Effector memory CD4-positive, alpha-beta T cell (primary cell): Measurements from ENCODE around the gene ZDHHC19.

Experiments
- DNase-seq, 3 donors: peaks; one replicate each; pipeline ENCODE4 v3.0.0-alpha.2; 2020
- H3K27ac ChIP-seq: 2 replicates; pipeline ENCODE4 v1.7.0; 2013; ENCODE audit warnings: mild to moderate bottlenecking, low read length, moderate library complexity; ENCODE audit not compliant: insufficient read depth, poor library complexity, severe bottlenecking
- H3K27me3 ChIP-seq: replicated peaks from 2 replicates; pipeline ENCODE4 v1.7.0; 2013; ENCODE audit warnings: mild to moderate bottlenecking, low read length; ENCODE audit not compliant: insufficient read depth, control insufficient read depth, poor library complexity, severe bottlenecking
- H3K36me3 ChIP-seq: 2 replicates; pipeline ENCODE4 v1.7.0; 2013; ENCODE audit warnings: mild to moderate bottlenecking, low read length, moderate library complexity; ENCODE audit not compliant: control insufficient read depth, insufficient read depth
- H3K4me1 ChIP-seq: 2 replicates; pipeline ENCODE4 v1.7.0; 2013; ENCODE audit warnings: low read length, mild to moderate bottlenecking; ENCODE audit not compliant: control insufficient read depth, insufficient read depth, poor library complexity, severe bottlenecking
- H3K4me3 ChIP-seq: 2 replicates; pipeline ENCODE4 v1.7.0; 2013; ENCODE audit warnings: low read length, low read depth, mild to moderate bottlenecking; ENCODE audit not compliant: insufficient read depth, poor library complexity, severe bottlenecking
- H3K9me3 ChIP-seq: 2 replicates; pipeline ENCODE4 v1.7.0; 2013; ENCODE audit warnings: mild to moderate bottlenecking, low read length, moderate library complexity; ENCODE audit not compliant: control insufficient read depth

Gene ZDHHC19

DNA sequence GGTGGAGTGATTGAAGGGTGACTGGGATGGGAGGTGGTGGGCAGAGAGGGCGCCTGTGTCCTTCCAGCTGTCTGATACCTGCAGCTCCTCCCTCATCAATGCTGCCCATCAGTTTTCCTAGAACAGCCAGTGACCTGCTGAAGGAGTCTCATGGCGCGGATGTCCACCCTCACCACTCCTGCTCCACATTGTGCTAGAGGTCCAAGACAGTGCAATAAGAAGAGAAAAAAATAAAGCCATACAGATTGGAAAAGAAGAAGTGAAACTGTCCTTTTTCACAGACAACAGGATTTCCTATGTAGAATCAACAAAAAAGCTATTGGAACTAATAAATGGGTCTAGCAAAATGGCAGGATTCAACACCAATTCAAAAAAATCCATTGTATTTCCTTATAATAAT lies 7.4 kb downstream of the ZDHHC19 start:
- Histone ChIP-seq H3K36me3 (no peaks in the 10 kb centered on the region), H3K4me3 (no peak overlapping the region), H3K9me3 (no peaks in the 10 kb centered on the region), H3K4me1 (peaks cover 9% of the 10 kb centered on the region), H3K27ac (no peak overlapping the region), H3K27me3 (no peaks in the 10 kb centered on the region)
- DNase-seq: no peak

DNA sequence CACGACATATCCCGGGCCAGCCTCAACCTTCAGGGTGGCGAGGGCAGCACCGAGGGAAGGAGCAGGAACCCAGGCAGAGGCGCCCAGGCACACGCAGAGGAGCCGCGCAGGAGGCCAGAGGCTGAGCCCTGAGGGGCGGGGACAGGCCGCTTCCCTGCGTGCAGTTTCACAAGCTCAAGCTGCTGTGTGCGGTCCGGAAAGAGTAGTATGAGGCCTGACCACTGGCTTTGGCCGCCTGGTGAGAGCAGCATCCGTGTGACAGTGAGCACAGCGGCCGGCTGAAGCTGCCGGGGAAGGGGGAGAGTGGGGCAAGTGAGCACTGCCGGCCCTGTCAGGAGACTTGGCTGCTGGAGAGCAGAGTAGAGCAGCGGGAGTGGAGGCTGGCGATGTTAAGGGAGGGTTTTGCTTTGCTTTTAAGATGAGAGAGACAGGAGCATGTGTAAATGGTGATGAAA lies 8.7 kb downstream of the ZDHHC19 start:
- H3K4me1 ChIP-seq: peaks cover 4% of the 10 kb centered on the region
- no peak overlapping the region for H3K4me3 ChIP-seq

DNA sequence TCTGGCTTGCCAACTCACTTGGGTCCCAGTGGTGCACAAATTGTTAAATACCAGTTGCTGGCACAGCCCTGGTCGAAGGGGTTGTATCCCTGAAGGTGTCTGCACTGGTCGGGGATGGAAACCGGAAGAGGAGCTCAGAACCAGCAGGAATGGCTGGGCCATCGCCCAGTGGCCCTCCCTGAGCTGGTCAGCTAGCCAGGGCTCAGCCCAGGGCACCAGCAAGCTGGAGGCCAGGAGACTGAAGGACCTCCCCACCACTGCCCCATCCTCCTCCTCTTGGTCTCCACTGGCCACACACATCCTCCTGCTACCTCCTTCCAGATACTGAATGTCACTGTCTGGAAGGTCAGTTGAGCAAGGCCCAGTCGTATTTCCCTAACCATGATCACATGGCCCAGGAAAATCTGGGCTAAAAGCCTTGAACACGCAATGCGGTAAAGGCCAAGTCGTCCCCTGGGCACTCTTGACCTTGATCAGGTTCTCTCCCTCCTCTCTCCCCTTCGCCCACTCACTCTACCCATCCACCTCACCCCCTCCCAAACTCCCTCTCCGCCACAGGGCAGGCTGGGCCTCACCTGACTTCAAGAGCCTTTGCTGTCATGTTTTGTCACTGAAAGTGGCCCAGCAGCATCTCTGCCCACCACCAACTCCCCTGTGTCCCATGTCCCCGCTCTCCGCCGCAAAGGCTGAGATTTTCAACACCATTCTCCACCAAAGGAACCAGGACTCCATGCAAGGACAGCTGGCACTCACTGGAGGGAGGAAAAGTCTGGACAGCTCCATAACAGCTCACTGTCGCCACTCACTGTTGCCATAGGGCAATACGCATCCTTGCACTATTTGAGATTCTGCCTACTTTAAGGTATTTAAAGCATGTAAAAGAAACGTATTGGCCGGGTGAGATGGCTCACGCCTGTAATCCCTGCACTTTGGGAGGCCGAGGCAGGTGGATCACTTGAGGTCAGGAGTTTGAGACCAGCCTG lies 12.1 kb downstream of the ZDHHC19 start:
- H3K4me3 ChIP-seq: no peak overlapping the region
- H3K27ac ChIP-seq: no peak overlapping the region
- H3K4me1 ChIP-seq: peaks cover 9% of the 10 kb centered on the region

More for the DNA sequence above, 8.7 kb downstream of the ZDHHC19 start:
- no peak for DNase-seq
- no peaks in the 10 kb centered on the region for H3K9me3 ChIP-seq
- H3K27ac ChIP-seq: no peak overlapping the region
- no peaks in the 10 kb centered on the region for H3K36me3 ChIP-seq
- no peaks in the 10 kb centered on the region for H3K27me3 ChIP-seq

DNA sequence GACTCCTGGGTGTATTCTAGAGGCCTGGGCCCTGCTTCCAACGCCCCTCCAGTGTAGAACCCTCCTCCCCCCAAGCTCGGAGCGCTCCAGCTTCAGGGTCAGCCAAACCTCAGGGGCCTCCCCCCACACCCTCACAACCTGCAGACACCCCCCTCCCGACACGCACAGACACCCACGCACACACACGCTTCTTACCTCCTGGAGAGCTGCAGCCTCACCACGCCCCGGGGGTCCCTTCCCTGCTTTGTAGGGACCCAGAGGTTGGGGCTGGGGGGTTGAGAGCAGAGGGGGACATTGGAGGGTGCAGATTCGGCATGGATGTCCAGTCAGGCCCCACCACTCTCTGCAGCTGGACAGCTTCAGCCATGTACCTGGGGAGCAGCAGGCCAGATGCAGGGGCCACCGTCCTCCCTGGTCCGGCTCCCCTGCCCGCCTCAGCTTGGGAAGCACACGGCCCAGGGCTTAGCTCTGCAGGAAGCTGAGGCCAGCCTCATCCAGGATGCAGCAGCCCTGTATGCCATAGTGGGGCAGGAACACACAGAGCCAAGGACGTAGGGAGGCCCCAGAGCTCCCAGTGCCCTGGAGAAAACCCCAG lies 13.0 kb downstream of the ZDHHC19 start:
- H3K4me1 ChIP-seq: peaks cover 9% of the 10 kb centered on the region
- H3K27me3 ChIP-seq: no peaks in the 10 kb centered on the region
- no peak overlapping the region for H3K27ac ChIP-seq
- H3K4me3 ChIP-seq: no peak overlapping the region
- no peak for DNase-seq
- H3K36me3 ChIP-seq: no peaks in the 10 kb centered on the region
- no peaks in the 10 kb centered on the region for H3K9me3 ChIP-seq

More for the DNA sequence above, 12.1 kb downstream of the ZDHHC19 start:
- Histone ChIP-seq H3K9me3 (no peaks in the 10 kb centered on the region), H3K27me3 (no peaks in the 10 kb centered on the region), H3K36me3 (no peaks in the 10 kb centered on the region)
- no peak for DNase-seq

DNA sequence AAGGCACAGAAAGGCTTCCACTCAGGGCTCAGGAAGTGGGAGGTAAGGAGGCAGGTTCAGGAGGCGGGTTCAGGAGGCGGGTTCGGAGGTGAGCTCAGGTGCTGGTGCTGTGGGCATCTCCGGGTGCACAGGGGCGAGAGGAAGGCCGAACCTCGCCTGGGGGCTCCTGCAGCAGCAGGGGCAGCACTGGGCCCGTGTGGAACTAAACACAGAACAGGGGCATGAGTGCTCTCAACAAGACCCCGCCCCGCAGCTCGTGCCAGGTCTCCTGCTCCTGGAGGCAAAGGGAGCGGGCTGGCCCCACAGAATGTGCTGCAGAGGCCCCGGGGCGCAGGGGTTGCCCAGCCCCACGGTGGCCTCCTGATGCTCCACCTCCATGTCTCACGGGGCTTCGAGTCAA lies 13.7 kb downstream of the ZDHHC19 start:
- no peak for DNase-seq
- Histone ChIP-seq H3K4me1 (peaks cover 16% of the 10 kb centered on the region), H3K36me3 (no peaks in the 10 kb centered on the region), H3K27ac (no peak overlapping the region), H3K4me3 (no peak overlapping the region), H3K9me3 (no peaks in the 10 kb centered on the region), H3K27me3 (no peaks in the 10 kb centered on the region)

DNA sequence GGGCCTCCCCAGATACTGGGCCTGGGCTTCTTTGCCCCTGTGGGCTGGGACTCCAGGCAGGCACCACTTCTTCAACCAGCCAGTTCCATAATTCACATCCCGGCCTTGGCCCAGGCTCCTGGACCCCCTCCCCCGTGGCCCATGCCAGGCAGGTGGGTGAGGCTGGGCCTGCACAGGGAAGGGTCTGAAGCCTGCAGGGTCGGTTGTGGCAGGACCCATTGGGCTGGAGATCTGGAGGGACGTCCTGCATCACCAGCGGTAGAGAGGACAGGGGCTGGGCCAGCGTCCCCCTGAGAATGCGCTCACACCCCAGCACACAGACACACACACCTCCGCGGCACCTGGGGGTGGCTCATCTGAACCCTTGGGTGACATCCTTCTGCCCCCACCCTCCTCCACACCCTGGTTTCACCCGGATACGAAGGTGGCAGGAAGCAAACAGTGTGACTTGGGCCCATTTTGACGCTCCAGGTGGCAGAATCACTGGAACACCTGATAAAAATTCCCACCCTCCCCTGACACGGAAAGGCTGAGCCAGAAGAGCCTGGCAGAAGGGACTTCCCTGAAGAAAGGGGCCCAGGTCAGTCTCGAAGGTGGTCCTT lies 15.4 kb downstream of the ZDHHC19 start:
- DNase-seq: no peak
- Histone ChIP-seq H3K9me3 (no peaks in the 10 kb centered on the region), H3K27ac (no peak overlapping the region), H3K4me3 (no peak overlapping the region), H3K4me1 (peaks cover 23% of the 10 kb centered on the region), H3K27me3 (no peaks in the 10 kb centered on the region), H3K36me3 (no peaks in the 10 kb centered on the region)

DNA sequence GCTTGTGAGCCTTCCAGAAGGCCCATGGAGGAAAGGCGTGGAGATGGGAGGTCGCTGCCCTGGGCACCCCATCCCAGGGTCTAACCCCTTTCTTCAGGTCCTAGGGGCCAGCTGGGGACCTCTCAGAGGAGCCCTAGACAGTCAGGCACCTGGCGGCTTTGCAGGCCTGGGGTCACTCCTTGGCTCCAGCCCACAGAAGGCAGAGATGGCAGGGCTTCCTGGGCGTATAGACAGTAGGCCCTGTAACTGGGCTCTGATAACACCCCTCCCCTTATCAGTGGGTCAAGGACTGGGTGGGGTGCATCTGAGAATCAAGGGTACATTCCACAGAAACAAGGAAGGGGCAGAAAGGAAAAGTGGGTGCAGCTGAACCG lies 16.7 kb downstream of the ZDHHC19 start:
- Histone ChIP-seq H3K36me3 (no peaks in the 10 kb centered on the region), H3K4me3 (no peak overlapping the region), H3K27me3 (no peaks in the 10 kb centered on the region), H3K4me1 (peaks cover 23% of the 10 kb centered on the region), H3K27ac (no peak overlapping the region), H3K9me3 (no peaks in the 10 kb centered on the region)
- no peak for DNase-seq

DNA sequence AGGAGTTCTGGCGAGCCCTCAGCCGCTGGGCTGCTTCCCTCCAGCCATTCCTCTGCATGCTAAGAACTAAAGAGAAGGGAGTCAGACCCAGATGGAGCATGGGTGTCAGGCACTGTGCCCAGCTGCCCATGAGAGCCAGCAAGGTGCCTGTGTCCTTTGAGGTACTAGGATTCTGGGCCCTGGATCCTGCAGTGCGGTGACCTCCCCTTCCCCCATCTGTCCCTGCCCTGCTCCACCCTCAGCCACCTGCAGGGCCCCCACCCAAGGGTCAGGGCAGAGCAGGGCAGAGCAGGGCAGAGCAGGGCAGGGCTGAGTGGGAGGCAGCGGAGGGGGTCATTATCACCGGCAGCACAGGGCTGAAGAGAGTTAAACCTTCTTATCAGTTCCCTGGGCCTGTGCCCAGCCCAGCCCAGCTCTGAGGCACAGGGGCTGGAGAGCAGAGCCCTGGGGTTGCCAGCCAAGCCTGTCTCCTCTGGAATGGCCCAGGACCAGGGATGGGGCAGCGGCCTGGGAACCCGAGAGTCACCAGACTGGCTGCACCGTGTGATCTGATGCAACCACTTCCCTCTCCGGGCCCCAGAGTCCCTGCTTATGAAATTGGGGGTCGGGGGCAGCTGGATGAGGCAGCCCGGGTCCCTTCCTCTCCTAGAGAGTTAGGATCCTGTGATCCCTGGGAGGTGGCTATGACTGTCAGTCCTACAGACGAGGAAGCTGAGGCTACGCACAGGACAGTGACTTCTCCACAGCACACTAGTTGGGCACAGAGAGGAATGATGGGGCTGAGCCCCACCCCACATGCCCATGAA lies 17.3 kb downstream of the ZDHHC19 start:
- no peak for DNase-seq
- H3K4me1 ChIP-seq: peaks cover 23% of the 10 kb centered on the region

DNA sequence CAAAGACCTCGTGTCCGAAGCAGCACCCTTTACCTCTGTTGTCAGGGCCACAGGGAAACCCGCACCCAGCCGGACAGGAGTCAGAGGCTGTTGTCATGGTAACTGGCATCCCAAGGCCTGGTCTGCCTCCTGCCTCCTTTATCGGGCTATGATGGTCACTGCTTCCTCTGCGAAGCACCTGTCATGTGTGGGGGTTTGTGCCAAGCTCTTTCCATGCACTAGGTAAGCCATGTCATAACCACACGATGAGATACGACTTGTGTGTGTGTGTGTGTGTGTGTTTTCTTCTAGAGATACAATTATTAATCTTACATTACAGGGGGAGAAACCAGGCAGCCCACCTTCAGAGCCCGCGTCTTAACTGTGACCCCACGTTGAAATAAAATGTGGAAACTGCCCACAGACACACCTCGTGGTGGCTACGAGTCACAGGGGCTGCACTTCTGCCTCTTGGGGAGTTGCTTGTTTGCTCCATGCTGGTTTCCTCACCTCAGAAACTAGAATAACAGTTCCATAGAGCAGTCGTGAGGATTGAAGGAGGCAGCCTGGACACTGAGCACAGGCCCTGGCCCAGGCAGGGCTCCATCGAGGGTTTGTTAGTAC lies 18.0 kb downstream of the ZDHHC19 start:
- DNase-seq: no peak
- Histone ChIP-seq H3K9me3 (no peaks in the 10 kb centered on the region), H3K27ac (peak overlapping the region; percentile 81), H3K4me3 (peak overlapping the region; percentile 7), H3K4me1 (peaks cover 23% of the 10 kb centered on the region), H3K27me3 (no peaks in the 10 kb centered on the region), H3K36me3 (no peaks in the 10 kb centered on the region)

More for the DNA sequence above, 17.3 kb downstream of the ZDHHC19 start:
- Histone ChIP-seq H3K27me3 (no peaks in the 10 kb centered on the region), H3K27ac (no peak overlapping the region), H3K4me3 (no peak overlapping the region), H3K36me3 (no peaks in the 10 kb centered on the region), H3K9me3 (no peaks in the 10 kb centered on the region)
